Osteocyte (in vitro differentiated cells): ENCODE measurements around the gene MARCHF11. TPM values are rescaled to one million over a fixed set of nuclear protein-coding genes. Genes with fewer than 3 reads are reported as not detected.

Experiments used
- DNase-seq: peaks from one replicate; pipeline ENCODE4 v3.0.0; 2021; ENCODE audit warnings: mixed read lengths; ENCODE audit not compliant: unreplicated experiment; ENCODE audit errors: extremely low spot score
- H3K27ac Mint-ChIP-seq: one replicate; pipeline ENCODE4 v1.8.0; 2021; ENCODE audit warnings: mild to moderate bottlenecking, mixed read lengths; ENCODE audit not compliant: unreplicated experiment
- H3K27me3 Mint-ChIP-seq: one replicate; pipeline ENCODE4 v1.8.0; 2021; ENCODE audit warnings: mixed read lengths; ENCODE audit not compliant: unreplicated experiment
- H3K36me3 Mint-ChIP-seq: one replicate; pipeline ENCODE4 v1.8.0; 2021; ENCODE audit warnings: mixed read lengths; ENCODE audit not compliant: unreplicated experiment
- H3K4me1 Mint-ChIP-seq: one replicate; pipeline ENCODE4 v1.8.0; 2021; ENCODE audit warnings: mixed read lengths; ENCODE audit not compliant: unreplicated experiment
- H3K4me3 Mint-ChIP-seq: one replicate; pipeline ENCODE4 v1.8.0; 2021; ENCODE audit warnings: mild to moderate bottlenecking, moderate library complexity, mixed read lengths; ENCODE audit not compliant: unreplicated experiment
- H3K9me3 Mint-ChIP-seq: one replicate; pipeline ENCODE4 v1.8.0; 2021; ENCODE audit warnings: mixed read lengths; ENCODE audit not compliant: unreplicated experiment
- total RNA-seq: library from RNA; stranded (reverse); gene quantifications from 2 replicates; pipeline ENCODE4 v1.2.1, GENCODE V29; 2021
- TF ChIP-seq, protein P1 (sequence below): fragments of 200-600 bp; sonication (generic); IDR thresholded peaks from 2 replicates; pipeline ENCODE4 v1.5.0; 2021; ENCODE audit warnings: antibody characterized with exemption, mild to moderate bottlenecking, moderate library complexity

The MARCHF11 gene
- total RNA-seq, 1 donor from 2014 or later = not detected

DNA sequence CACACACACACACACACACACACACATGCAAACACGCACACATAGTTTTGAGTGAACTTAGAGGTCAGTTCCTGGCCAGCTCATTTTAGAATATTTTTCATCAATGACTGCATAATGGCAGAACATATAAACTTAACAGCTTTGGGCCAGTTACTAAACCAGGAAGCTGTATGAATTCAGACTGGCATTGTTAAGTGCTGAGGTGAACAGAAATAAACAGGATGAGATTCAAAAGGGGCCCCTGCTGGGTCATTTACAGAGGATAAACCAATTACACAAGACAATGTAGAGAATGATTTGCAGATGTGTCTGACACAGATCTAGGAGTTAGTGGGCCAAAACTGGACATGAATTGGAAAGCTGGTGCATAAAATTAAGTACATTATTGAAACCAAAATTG lies 44.6 kb downstream of the MARCHF11 start:
- H3K27me3 Mint-ChIP-seq = peaks cover 4% of the 10 kb centered on the region
- H3K36me3 Mint-ChIP-seq = no peaks in the 10 kb centered on the region
- TF ChIP-seq, protein P1, sequence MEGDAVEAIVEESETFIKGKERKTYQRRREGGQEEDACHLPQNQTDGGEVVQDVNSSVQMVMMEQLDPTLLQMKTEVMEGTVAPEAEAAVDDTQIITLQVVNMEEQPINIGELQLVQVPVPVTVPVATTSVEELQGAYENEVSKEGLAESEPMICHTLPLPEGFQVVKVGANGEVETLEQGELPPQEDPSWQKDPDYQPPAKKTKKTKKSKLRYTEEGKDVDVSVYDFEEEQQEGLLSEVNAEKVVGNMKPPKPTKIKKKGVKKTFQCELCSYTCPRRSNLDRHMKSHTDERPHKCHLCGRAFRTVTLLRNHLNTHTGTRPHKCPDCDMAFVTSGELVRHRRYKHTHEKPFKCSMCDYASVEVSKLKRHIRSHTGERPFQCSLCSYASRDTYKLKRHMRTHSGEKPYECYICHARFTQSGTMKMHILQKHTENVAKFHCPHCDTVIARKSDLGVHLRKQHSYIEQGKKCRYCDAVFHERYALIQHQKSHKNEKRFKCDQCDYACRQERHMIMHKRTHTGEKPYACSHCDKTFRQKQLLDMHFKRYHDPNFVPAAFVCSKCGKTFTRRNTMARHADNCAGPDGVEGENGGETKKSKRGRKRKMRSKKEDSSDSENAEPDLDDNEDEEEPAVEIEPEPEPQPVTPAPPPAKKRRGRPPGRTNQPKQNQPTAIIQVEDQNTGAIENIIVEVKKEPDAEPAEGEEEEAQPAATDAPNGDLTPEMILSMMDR = no peak
- no peaks in the 10 kb centered on the region for H3K9me3 Mint-ChIP-seq
- no peaks in the 10 kb centered on the region for H3K4me1 Mint-ChIP-seq
- no peak overlapping the region for H3K27ac Mint-ChIP-seq
- no peak for DNase-seq
- H3K4me3 Mint-ChIP-seq = no peak overlapping the region

DNA sequence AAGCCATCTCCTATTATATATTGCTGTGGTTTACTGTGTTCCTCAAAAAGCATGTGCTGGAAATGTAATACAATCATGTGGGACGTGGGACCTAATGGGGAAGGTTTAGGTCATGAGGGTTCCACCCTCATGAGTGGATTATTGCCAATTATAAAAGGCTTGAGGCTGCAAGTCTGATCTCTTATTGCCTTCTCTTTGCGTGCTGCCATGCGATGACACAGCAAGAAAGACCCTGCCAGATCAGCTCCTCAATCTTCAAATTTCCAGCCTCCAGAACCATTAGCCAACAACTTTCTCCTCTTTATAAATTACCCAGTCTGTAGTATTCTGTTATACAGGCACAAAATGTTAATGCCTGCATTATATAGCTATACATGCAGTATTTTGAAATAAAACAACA lies 45.4 kb downstream of the MARCHF11 start:
- TF ChIP-seq, protein P1 = no peak

DNA sequence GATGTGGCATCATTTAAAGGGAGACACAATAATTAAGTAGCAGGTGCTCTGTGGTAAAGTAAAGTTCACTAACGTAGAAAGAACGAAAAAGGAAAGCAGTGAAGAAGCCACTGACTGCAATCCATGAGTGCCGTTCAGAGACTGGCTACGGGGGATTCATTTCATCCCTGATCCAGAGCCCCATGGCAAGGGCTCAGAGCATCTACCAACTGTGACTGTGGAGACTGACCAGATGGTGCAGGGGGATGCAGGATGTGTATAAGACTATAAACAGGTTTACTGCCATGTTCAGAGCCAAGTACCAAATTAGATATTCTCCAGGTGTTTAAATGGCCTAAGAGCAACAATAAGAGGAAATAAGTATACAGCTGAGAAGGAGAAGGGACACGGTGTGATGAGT lies 47.7 kb downstream of the MARCHF11 start:
- no peak overlapping the region for H3K27ac Mint-ChIP-seq
- H3K9me3 Mint-ChIP-seq = no peaks in the 10 kb centered on the region
- H3K27me3 Mint-ChIP-seq = peaks cover 4% of the 10 kb centered on the region
- no peak overlapping the region for H3K4me3 Mint-ChIP-seq
- no peaks in the 10 kb centered on the region for H3K36me3 Mint-ChIP-seq
- DNase-seq = no peak
- H3K4me1 Mint-ChIP-seq = no peaks in the 10 kb centered on the region
- TF ChIP-seq, protein P1 = no peak

More for the DNA sequence above, 45.4 kb downstream of the MARCHF11 start:
- peaks cover 4% of the 10 kb centered on the region for H3K27me3 Mint-ChIP-seq
- H3K36me3 Mint-ChIP-seq = no peaks in the 10 kb centered on the region
- no peaks in the 10 kb centered on the region for H3K4me1 Mint-ChIP-seq
- DNase-seq = no peak
- H3K27ac Mint-ChIP-seq = no peak overlapping the region
- H3K9me3 Mint-ChIP-seq = no peaks in the 10 kb centered on the region
- H3K4me3 Mint-ChIP-seq = no peak overlapping the region

DNA sequence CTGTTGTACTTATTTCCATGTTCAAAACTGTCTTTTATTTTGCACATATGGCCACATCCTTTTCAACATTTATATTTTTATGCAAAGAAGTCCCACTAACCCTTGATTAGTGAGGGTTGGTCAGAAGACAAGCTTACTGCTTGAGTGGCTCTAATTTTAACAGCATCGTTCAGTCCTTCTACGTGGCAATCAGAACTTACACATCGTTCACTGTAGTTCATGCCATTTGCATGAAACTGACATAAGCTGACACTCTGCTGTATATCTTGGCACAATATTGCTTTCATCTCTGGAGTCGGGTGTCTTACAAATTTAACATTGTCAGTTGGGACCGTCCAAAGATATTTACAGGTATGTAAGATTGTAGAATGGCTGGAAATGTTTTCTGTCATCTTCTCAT lies 50.6 kb downstream of the MARCHF11 start:
- H3K4me1 Mint-ChIP-seq = no peaks in the 10 kb centered on the region
- no peaks in the 10 kb centered on the region for H3K36me3 Mint-ChIP-seq
- no peak overlapping the region for H3K4me3 Mint-ChIP-seq
- peaks cover 5% of the 10 kb centered on the region for H3K27me3 Mint-ChIP-seq
- no peak overlapping the region for H3K27ac Mint-ChIP-seq
- TF ChIP-seq, protein P1 = no peak
- DNase-seq = no peak
- no peaks in the 10 kb centered on the region for H3K9me3 Mint-ChIP-seq

DNA sequence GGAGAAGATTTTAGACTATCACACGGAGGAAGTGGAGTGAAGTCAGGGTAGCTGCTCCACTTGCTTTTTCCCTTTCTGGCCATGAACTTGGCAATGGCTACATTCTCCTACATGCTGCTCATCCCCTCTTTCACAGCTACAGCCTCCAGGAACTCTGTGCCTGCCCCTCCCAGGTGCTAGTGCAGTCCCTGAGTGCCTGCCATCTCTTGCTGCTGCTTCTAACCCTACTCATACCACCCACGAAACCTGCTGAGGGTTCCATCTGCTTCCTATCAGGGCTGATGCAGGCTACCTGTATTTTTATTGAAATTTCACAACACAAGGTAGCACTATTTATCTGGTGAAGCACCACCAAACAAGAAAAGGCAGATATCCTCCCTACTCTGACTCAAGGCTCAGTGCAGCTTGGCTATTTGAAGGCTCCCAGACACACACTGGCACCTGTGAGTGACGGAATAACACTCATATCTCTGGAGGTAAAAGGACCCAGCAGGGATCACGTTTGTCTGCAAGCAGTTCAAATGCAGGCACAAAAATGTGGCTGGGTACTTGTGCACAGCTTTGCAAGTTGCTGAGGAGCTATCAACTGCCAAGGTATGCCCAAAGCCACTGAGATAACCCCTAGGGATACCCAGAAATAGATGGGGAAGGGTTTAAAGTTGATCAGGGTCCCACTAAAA lies 51.6 kb downstream of the MARCHF11 start:
- H3K4me3 Mint-ChIP-seq = no peak overlapping the region
- no peaks in the 10 kb centered on the region for H3K4me1 Mint-ChIP-seq
- no peak overlapping the region for H3K27ac Mint-ChIP-seq
- H3K27me3 Mint-ChIP-seq = peaks cover 5% of the 10 kb centered on the region
- TF ChIP-seq, protein P1 = no peak
- H3K9me3 Mint-ChIP-seq = no peaks in the 10 kb centered on the region
- no peaks in the 10 kb centered on the region for H3K36me3 Mint-ChIP-seq
- no peak for DNase-seq
